ENCODE measurements around the gene BABAM2. TPM values are rescaled to one million over a fixed set of nuclear protein-coding genes. Genes with fewer than 3 reads are reported as not detected.

BABAM2 gene
- total RNA-seq, 3 donors from 2014 or later (not counting 1 experiment from before 2014, with no cell fraction given) = 54.6 to 66.1 (median 59.5) TPM

- Histone ChIP-seq H3K4me1 (ENCODE audit: control insufficient read depth, insufficient read depth, low read length) (peaks cover 25% of the 10 kb centered on the region), H3K9me3 (ENCODE audit: control insufficient read depth, insufficient read depth, low read length) (no peaks in the 10 kb centered on the region), H3K27ac (ENCODE audit: low read length) (no peak overlapping the region), H3K27me3 (ENCODE audit: control insufficient read depth, insufficient read depth, low read length) (no peaks in the 10 kb centered on the region), H3K36me3 (ENCODE audit: control insufficient read depth, insufficient read depth, low read length) (no peaks in the 10 kb centered on the region), H3K4me3 (ENCODE audit: low read length) (no peak overlapping the region)
- Mint-ChIP-seq H3K4me1 (peaks cover 30 to 39% of the 10 kb centered on the region in 2 donors), H3K27ac (no peak overlapping the region), H3K36me3 (no peaks in the 10 kb centered on the region), H3K4me3 (no peak overlapping the region), H3K9me3 (no peaks in the 10 kb centered on the region), H3K27me3 (ENCODE audit: low read depth in 2 of 2) (no peaks in the 10 kb centered on the region)
- DNase-seq (no peak), ATAC-seq (no peak)
- intact Hi-C loops (cut with micrococcal nuclease) = loop anchor here (5.0 to 10.0 kb wide), 2 partner anchors 82 to 180 kb away; no protein-coding TSS in a partner anchor
- WGBS (ENCODE audit: insufficient coverage) = 58% methylated on average over 9 of the region's 11 CpGs
- no peak for TF ChIP-seq CTCF (IDR thresholded peaks at IDR 0.05)
These were observed 384.6 kb downstream of the BABAM2 start for GRCh38 chr2:28274911-28275685.

GRCh38 chr2:28276076-28276618 is 385.6 kb downstream of the BABAM2 start:
- Mint-ChIP-seq H3K27ac (no peak overlapping the region), H3K4me1 (peaks cover 22 to 34% of the 10 kb centered on the region in 2 donors)
- DNase-seq = no peak

GRCh38 chr2:28276807-28277206 is 386.3 kb downstream of the BABAM2 start:
- no peak for TF ChIP-seq CTCF (IDR thresholded peaks at IDR 0.05)
- H3K27me3 Mint-ChIP-seq (ENCODE audit: low read depth in 2 of 2) = no peaks in the 10 kb centered on the region
- Histone ChIP-seq H3K4me3 (ENCODE audit: low read length) (no peak overlapping the region), H3K27ac (ENCODE audit: low read length) (no peak overlapping the region), H3K9me3 (ENCODE audit: control insufficient read depth, insufficient read depth, low read length) (no peaks in the 10 kb centered on the region), H3K27me3 (ENCODE audit: control insufficient read depth, insufficient read depth, low read length) (no peaks in the 10 kb centered on the region), H3K36me3 (ENCODE audit: control insufficient read depth, insufficient read depth, low read length) (no peaks in the 10 kb centered on the region), H3K4me1 (ENCODE audit: control insufficient read depth, insufficient read depth, low read length) (peaks cover 25% of the 10 kb centered on the region)
- intact Hi-C loops (cut with micrococcal nuclease) = loop anchor here (10.0 kb wide), 1 partner anchor 178 kb away; no protein-coding TSS in a partner anchor
- H3K36me3 Mint-ChIP-seq = no peaks in the 10 kb centered on the region
- no peak for ATAC-seq
- peaks cover 16 to 27% of the 10 kb centered on the region in 2 donors for H3K4me1 Mint-ChIP-seq
- no peak overlapping the region for H3K27ac Mint-ChIP-seq
- no peaks in the 10 kb centered on the region for H3K9me3 Mint-ChIP-seq
- no peak for DNase-seq
- 96% methylated on average over 8 of the region's 9 CpGs for WGBS (ENCODE audit: insufficient coverage)
- no peak overlapping the region for H3K4me3 Mint-ChIP-seq

More at GRCh38 chr2:28276076-28276618, 385.6 kb downstream of the BABAM2 start:
- 79% methylated on average over 10 of the region's 11 CpGs for WGBS (ENCODE audit: insufficient coverage)
- H3K36me3 ChIP-seq (ENCODE audit: control insufficient read depth, insufficient read depth, low read length) = no peaks in the 10 kb centered on the region
- no peaks in the 10 kb centered on the region for H3K27me3 ChIP-seq (ENCODE audit: control insufficient read depth, insufficient read depth, low read length)
- H3K27me3 Mint-ChIP-seq (ENCODE audit: low read depth in 2 of 2) = no peaks in the 10 kb centered on the region
- no peaks in the 10 kb centered on the region for H3K9me3 Mint-ChIP-seq
- H3K4me3 Mint-ChIP-seq = no peak overlapping the region
- peaks cover 25% of the 10 kb centered on the region for H3K4me1 ChIP-seq (ENCODE audit: control insufficient read depth, insufficient read depth, low read length)
- no peak overlapping the region for H3K4me3 ChIP-seq (ENCODE audit: low read length)
- no peak for TF ChIP-seq CTCF (IDR thresholded peaks at IDR 0.05)
- intact Hi-C loops (cut with micrococcal nuclease) = loop anchor here (10.0 kb wide), 1 partner anchor 179 kb away; no protein-coding TSS in a partner anchor
- no peak overlapping the region for H3K27ac ChIP-seq (ENCODE audit: low read length)
- no peaks in the 10 kb centered on the region for H3K36me3 Mint-ChIP-seq
- no peak for ATAC-seq
- H3K9me3 ChIP-seq (ENCODE audit: control insufficient read depth, insufficient read depth, low read length) = no peaks in the 10 kb centered on the region
